Activated gamma-delta T cell treated with anti-CD3 and anti-CD28 coated beads, Interleukin-2, amount 50 U/mL, for 16 hours (primary cell): Measurements from ENCODE around the gene CTXN1.

Source experiments
- DNase-seq: peaks from one replicate; pipeline ENCODE4 v3.0.0-alpha.2; 2020; ENCODE audit warnings: low read depth

CTXN1 gene

GRCh38 chr19:7914099-7914498 is 11.8 kb downstream of the CTXN1 start:
- no peak for DNase-seq

- DNase-seq = no peak
These were observed 12.3 kb downstream of the CTXN1 start for GRCh38 chr19:7913652-7914051.

- DNase-seq = no peak
These were observed 13.0 kb downstream of the CTXN1 start for GRCh38 chr19:7912697-7913564.

- no peak for DNase-seq
These were observed 13.7 kb downstream of the CTXN1 start for GRCh38 chr19:7912144-7912696.

- DNase-seq = no peak
These were observed 14.3 kb downstream of the CTXN1 start for GRCh38 chr19:7911508-7912143.

- DNase-seq = no peak
These were observed 15.4 kb downstream of the CTXN1 start for GRCh38 chr19:7910321-7911161.

GRCh38 chr19:7909471-7910067 is 16.4 kb downstream of the CTXN1 start:
- no peak for DNase-seq

GRCh38 chr19:7908742-7909461 is 17.0 kb downstream of the CTXN1 start:
- DNase-seq = no peak

- DNase-seq = no peak
These were observed 17.7 kb downstream of the CTXN1 start for GRCh38 chr19:7908078-7908699.

GRCh38 chr19:7907544-7907943 is 18.4 kb downstream of the CTXN1 start:
- no peak for DNase-seq

GRCh38 chr19:7907122-7907521 is 18.8 kb downstream of the CTXN1 start:
- no peak for DNase-seq

GRCh38 chr19:7905859-7906258 is 20.1 kb downstream of the CTXN1 start:
- DNase-seq = no peak

GRCh38 chr19:7905268-7905667 is 20.7 kb downstream of the CTXN1 start:
- DNase-seq = no peak

GRCh38 chr19:7904074-7905020 is 21.6 kb downstream of the CTXN1 start:
- peak; percentile 58 for DNase-seq

- peak; percentile 100 for DNase-seq
These were observed 22.5 kb downstream of the CTXN1 start, which contains the start of gene MAP2K7 for GRCh38 chr19:7903244-7904073. MAP2K7 (plus strand) TSS chr19:7903877; CDS start chr19:7903945, 68 bp downstream.

GRCh38 chr19:7902796-7903243 is 23.1 kb downstream of the CTXN1 start:
- no peak for DNase-seq

- no peak for DNase-seq
These were observed 24.6 kb downstream of the CTXN1 start for GRCh38 chr19:7901337-7901736.

- no peak for DNase-seq
These were observed 25.0 kb downstream of the CTXN1 start for GRCh38 chr19:7900931-7901330.
